GM12891 (cell line): Measurements from ENCODE around the gene SLC2A3.
"Not testable (repeated sequence)": the region's sequence is repeated elsewhere in the genome, so short reads cannot be mapped to it uniquely, and the experiment has no call there.

Experiments
- PAX5 ChIP-seq: IDR thresholded peaks from 2 replicates; pipeline ENCODE4 v1.6.1; 2011; ENCODE audit warnings: low read length, moderate library complexity, mild to moderate bottlenecking; ENCODE audit not compliant: insufficient read depth, severe bottlenecking
- POLR2A ChIP-seq: IDR thresholded peaks from 2 replicates; pipeline ENCODE4 v1.6.1; 2011; ENCODE audit warnings: low read depth, low read length, control low read depth
- POLR2AphosphoS5 ChIP-seq: IDR thresholded peaks from 2 replicates; pipeline ENCODE4 v1.6.1; 2011; ENCODE audit warnings: low read depth, low read length, control low read depth
- POU2F2 ChIP-seq: IDR thresholded peaks from 2 replicates; pipeline ENCODE4 v1.6.1; 2011; ENCODE audit warnings: low read depth, mild to moderate bottlenecking, control low read depth, low read length, moderate library complexity
- TAF1 ChIP-seq: IDR thresholded peaks from 2 replicates; pipeline ENCODE4 v1.6.1; 2011; ENCODE audit warnings: low read depth, low read length, control low read depth

GRCh38 chr12:7880952-7881735, 54.8 kb downstream of the SLC2A3 start:
- TF ChIP-seq POLR2A, TAF1, POLR2AphosphoS5, POU2F2, PAX5: not testable (repeated sequence)
